Posterior cingulate gyrus (tissue), 11 donors: Measurements from ENCODE around the gene POLD1.
A peak's percentile ranks its signal among the peaks of the same experiment; 100 is the strongest.
"Not testable (repeated sequence)": the region's sequence is repeated elsewhere in the genome, so short reads cannot be mapped to it uniquely, and the experiment has no call there.

Experiments
- DNase-seq, 10 donors: peaks; one replicate each; pipeline versions ENCODE4 v3.0.0 to v3.0.0-alpha.2; 2020 to 2021; ENCODE audit warnings: mixed read lengths in 3 of 10
- intact Hi-C: fragments of 100-400 bp; cut with DNase I; formaldehyde crosslinking; loops from one replicate; pipeline ENCODE4 v1.15.1; 2023

Gene POLD1

DNA sequence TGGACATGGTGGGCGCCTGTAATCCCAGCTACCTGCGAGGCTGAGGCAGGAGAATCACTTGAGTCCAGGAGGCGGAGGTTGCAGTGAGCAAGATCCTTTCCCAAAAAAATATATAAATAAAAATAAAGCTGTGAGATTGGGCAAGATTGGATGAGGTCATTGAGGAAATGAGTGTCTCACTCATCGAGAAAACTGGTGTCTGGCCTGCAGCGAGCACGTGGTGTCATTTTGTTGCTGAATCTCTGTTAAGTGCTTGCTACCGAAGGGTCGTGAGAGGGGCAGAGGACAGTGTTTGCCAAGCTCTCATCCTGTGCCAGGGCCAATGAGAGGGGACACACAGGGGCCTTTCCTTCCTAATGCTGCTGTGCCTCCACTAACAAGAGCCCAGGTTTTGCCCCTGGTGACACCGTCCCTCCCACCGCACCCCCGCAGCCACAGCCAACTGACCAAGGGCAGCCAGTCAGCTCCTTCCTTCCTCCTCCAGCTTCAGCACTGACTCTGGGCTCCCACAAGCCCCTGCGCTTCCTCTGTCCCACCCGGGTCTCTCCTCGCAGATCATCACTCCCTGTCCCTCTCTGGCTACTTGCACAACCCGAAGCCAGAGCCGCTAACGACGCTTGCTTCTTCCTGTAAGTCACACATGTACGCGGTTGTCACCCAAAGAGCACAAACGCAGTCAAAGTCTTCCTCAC lies 3.2 kb downstream of the POLD1 start:
- DNase-seq, result peak in 6 of 10 donors; percentile 24 to 90 (median 36)
- intact Hi-C loops, result no loop called here

DNA sequence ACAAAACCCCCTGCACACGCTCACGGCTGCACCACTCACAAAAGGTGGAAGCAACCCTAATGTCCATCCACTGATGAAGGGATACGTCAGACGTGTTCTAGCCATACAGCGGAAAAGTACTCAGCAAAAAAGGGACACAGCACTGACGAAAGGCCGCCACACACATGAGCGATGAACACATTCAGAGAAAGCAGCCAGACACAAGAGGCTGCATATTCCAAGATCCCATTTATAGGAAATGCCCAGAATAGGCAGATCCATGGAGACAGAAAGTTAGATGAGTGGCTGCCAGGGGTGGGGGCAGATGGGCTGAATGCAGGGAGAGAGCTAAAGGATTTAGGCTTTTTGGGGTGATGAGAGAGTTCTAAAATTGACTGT lies 3.7 kb downstream of the POLD1 start:
- intact Hi-C loops, result no loop called here
- peak in 3 of 10 donors; percentile 20 to 53 (median 23) for DNase-seq

DNA sequence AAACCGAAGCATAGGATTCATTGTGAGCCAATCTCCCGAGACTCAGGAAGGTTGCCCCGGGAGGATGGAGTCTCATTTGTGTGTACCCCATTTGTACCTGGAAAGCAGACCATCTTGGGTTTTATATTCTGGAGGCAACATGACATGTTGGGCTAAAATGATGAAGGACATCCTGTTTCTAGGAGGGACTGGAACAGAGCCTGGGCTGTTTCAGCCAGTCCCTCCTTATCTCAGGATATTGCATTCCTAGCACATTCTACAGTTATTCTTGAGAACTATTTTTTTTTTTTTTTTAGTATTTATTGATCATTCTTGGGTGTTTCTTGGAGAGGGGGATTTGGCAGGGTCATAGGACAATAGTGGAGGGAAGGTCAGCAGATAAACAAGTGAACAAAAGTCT lies 6.1 kb downstream of the POLD1 start:
- intact Hi-C loops, result not testable (repeated sequence)

DNA sequence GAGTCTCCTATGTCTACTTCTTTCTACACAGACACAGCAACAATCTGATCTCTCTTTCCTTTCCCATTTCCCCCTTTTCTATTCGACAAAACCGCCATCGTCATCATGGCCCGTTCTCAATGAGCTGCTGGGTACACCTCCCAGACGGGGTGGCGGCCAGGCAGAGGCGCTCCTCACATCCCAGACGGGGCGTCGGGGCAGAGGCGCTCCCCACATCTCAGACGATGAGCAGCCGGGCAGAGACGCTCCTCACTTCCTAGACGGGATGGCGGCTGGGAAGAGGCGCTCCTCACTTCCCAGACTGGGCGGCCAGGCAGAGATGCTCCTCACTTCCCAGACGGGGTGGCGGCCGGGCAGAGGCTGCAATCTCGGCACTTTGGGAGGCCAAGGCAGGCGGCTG lies 6.8 kb downstream of the POLD1 start:
- intact Hi-C loops, DNase-seq: not testable (repeated sequence)

More for the DNA sequence above, 6.1 kb downstream of the POLD1 start:
- not testable (repeated sequence) for DNase-seq

DNA sequence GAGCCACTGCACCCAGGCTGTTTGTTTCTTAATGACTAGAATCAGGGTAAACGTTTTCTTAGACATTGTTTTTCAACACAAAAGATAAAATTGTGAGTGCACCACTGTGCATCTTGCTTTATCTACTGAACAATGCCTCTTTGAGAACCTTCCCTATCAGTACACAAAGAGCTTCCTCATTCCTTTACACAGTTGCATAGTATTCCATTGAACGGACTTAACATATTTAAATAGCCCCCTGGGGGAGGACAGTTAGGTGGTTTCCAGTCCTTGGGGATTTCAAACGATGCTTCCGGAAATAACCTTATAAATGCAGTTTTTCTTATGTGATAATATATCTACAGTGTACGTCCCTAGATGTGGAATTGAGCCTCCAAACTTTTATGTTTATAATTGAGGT lies 8.6 kb downstream of the POLD1 start:
- DNase-seq, result no peak
- intact Hi-C loops, result no loop called here

DNA sequence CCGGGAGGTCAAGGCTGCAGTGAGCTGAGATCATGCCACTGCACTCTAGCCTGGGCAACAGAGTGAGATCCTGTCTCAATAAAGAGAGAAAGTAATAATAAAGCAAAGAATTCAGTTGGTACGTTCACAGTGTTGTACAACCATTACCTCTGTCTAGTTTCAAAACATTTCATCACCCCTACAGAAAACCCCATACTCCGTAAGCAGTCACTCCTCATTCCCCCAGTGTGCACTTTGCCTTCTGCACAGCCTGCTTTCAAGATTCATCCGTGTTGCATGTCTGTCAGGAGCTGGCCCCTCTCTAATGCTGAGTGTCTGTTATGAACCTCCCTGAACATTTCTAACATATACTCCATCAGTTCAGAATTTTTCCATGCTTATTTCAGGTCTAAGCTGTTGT lies 9.4 kb downstream of the POLD1 start:
- intact Hi-C loops, result no loop called here
- DNase-seq, result no peak

DNA sequence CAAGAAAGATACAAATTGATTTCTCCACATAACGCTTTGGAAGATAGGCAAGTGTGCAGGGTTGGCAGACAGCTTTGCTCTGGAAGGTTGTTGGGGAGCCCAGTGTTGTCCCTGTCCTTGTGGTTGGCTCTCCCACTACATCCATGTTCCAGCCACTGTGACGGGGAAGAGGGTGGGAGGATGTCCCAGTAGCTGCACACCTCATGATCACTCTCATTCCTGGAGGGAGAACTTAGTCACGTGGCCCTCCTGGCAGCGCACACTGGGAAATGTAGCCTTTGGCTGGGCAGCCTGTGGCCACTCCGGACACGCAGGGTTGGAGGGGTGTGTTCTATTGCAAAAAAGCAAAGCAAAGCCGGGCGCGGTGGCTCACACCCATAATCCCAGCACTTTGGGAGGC lies 9.9 kb downstream of the POLD1 start:
- no peak for DNase-seq
- intact Hi-C loops, result no loop called here

DNA sequence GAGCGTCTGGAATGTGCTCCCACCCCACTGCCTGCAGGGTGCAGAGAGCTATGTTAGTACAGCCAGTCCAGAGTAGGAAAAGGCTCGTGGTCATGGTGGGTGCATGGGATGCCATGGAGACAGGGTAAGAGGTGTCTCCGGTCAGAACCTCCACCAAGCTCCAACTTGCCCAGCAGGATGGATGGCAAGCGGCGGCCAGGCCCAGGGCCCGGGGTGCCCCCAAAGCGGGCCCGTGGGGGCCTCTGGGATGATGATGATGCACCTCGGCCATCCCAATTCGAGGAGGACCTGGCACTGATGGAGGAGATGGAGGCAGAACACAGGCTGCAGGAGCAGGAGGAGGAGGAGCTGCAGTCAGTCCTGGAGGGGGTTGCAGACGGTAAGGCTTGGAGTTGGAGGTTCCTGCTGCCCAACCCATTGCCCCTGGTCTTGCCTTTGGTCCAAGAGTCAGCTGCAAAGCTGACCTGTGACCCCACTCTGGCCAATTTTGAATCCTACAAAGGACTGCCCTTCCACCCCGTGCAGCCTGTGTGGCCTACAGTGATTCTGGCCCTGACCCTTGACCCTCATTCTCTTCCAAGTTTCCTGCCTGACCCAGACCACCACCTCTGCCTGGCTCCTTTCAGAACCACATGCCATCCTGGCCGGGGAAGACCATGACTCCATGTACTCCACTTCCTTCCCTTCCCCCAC lies 14.7 kb downstream of the POLD1 start:
- intact Hi-C loops, result no loop called here
- DNase-seq, result peak in 1 of 10 donors; percentile 36

DNA sequence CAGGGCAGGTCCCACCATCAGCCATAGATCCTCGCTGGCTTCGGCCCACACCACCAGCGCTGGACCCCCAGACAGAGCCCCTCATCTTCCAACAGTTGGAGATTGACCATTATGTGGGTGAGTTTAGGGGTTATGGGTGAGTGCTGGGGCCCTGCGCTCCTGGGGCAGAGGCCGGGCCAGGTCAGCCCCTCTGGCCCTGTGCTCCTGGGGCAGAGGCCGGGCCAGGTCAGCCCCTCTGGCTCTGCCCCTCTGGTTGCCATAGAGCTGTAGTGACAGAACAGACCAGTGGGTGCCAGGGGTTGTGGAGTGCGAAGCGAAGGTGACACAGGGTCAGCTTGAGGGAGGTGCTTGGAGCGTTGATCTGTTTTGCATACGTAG lies 15.2 kb downstream of the POLD1 start:
- intact Hi-C loops, result no loop called here
- peak in 1 of 10 donors; percentile 54 for DNase-seq

DNA sequence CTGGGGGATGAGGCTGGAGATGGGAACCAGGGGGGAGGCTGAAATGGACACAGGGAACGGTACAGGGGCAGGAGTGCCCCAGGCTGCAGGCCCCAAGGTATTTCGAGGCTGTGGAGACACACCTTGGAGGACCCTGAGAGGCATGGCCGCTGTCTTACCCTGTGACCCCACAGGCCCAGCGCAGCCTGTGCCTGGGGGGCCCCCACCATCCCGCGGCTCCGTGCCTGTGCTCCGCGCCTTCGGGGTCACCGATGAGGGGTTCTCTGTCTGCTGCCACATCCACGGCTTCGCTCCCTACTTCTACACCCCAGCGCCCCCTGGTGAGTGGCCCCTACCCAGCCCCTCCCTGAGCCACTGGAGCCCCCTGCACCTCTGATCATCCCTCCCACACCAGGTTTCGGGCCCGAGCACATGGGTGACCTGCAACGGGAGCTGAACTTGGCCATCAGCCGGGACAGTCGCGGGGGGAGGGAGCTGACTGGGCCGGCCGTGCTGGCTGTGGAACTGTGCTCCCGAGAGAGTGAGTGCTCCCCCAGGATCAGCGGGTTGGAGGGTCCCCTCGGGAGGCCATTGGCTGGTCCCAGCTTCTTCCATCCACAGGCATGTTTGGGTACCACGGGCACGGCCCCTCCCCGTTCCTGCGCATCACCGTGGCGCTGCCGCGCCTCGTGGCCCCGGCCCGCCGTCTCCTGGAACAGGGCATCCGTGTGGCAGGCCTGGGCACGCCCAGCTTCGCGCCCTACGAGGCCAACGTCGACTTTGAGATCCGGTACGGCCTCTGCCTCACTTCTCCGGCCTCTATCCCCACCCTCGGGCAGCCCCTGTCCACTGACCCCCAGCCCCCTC lies 17.7 kb downstream of the POLD1 start:
- intact Hi-C loops, result no loop called here
- peak in 1 of 10 donors; percentile 79 for DNase-seq

DNA sequence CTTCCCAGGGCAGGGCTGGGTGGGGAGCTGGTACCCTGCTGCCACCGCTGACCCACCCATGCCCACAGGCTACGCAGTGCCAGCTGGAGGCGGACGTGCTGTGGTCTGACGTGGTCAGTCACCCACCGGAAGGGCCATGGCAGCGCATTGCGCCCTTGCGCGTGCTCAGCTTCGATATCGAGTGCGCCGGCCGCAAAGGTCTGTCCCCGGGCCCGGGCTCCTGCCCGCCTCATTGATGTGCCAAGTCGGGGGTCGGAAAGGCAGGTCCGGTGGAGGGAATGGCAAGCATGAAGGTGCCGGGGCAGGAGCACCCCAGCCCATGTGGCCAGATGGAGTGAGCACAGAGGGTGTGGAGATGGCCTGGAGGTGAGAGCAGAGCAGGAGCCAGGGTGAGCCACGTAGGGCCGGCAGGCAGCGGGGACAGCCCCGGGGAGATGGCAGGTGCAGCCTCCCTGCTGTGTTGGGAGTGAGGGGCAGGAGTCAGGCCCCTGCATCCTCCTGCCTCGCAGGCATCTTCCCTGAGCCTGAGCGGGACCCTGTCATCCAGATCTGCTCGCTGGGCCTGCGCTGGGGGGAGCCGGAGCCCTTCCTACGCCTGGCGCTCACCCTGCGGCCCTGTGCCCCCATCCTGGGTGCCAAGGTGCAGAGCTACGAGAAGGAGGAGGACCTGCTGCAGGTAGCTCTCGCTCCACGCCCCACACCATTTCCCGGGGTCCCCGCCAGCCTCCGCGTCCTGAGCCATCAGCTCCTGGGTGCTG lies 18.6 kb downstream of the POLD1 start:
- DNase-seq, result peak in 2 of 10 donors; percentile 54 to 56

DNA sequence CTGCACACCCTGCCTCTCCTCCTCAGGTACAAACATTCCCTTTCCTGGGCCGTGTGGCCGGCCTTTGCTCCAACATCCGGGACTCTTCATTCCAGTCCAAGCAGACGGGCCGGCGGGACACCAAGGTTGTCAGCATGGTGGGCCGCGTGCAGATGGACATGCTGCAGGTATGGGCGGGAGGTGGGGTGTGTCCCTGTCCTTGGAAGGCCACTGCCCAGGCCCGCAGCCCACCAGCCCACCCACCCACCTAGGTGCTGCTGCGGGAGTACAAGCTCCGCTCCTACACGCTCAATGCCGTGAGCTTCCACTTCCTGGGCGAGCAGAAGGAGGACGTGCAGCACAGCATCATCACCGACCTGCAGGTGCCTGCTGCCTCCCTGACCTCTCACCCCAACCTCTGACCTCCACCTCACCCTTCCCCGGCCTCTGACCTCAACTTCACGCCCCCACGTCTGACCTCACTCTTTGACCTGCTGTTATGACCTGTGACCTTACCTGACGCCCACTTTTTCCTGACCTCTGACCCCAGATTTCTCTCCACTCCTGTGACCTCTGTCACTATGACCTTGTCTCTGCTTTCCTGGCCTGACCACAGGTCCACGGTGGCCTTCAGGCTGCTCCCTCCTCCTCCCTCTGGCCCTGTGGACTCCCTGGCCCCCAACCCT lies 22.1 kb downstream of the POLD1 start:
- no peak for DNase-seq
- intact Hi-C loops, result no loop called here

More for the DNA sequence above, 18.6 kb downstream of the POLD1 start:
- intact Hi-C loops, result no loop called here

DNA sequence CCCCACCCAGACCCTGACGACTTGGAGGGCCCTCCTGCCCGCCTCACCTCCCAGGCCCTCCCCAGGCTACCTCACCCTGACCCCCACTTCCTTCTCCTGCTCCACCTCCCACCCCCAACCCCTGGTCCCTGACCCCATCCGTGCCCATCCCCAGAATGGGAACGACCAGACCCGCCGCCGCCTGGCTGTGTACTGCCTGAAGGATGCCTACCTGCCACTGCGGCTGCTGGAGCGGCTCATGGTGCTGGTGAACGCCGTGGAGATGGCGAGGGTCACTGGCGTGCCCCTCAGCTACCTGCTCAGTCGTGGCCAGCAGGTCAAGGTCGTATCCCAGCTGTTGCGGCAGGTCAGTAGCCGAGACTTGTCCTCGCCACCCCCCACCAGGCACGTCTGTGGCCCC lies 22.7 kb downstream of the POLD1 start:
- DNase-seq, result no peak
- intact Hi-C loops, result no loop called here

DNA sequence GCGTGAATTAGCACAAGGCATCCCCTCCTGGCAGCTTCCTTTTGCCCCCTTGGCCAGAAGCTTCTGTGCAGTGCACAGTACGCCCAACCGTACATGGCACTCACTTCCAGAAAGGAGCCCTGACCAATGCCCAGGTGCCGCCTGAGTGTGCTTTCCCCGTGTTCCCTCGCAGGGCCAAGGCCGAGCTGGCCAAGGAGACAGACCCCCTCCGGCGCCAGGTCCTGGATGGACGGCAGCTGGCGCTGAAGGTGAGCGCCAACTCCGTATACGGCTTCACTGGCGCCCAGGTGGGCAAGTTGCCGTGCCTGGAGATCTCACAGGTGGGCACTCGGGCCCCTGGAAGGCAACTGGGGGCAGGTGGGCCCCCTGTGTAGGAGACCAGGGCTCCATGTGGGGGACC lies 25.2 kb downstream of the POLD1 start:
- DNase-seq, result no peak
- intact Hi-C loops, result no loop called here

DNA sequence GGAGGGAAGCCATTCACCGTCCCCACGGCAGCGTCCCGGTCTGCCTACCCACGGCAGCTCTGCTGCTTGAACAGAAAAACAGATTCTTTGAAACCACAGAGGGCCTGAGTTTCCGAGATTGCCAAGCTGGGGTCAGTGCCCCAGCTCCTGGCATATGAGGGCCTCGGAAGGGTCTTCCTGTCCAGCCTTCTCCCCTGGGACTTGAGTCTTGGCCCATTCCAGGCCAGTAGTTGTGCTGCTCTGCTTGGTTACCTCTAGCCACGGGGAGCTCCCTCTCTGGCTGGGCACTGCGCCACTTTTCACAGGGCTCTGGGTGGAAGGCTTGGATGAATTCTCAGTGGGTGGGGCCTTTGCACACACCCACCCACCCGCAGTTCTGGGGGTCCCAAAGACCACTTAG lies 26.0 kb downstream of the POLD1 start:
- intact Hi-C loops, result no loop called here

DNA sequence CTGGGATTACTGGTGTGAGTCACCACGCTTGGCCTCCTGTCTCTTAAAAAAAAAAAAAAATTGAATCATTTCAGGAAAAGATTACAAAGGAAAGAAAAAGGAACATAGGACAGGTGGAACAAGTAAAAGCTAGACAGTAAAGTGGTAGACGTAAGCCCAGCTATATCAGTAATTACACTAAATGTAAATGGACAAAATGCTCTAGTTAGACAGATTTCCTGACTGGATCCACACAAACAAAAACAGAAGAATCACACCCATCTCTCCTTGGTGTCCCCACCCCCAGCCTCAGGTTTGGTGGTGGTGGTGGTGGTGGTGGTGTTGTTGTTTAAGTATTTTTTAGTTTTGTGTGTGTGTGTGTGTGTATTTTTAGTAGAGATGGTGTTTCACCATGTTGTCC lies 28.3 kb downstream of the POLD1 start:
- intact Hi-C loops, result no loop called here
- no peak for DNase-seq

More for the DNA sequence above, 26.0 kb downstream of the POLD1 start:
- no peak for DNase-seq

DNA sequence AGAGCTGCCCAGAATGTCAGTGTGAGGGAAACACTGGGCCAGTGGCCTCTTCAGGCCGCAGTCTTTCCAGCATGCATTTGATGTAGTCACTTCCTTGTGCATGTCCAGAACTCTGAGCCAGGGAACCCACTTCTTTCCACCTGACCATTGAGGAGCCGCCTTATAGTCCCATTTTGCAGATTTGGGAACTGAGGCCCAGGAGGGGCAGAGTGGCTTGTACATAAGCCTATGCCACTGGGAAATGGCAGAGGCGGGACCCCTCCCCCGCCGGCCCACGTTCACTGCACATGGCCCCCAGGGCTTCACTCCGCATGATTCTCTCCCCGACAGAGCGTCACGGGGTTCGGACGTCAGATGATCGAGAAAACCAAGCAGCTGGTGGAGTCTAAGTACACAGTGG lies 28.9 kb downstream of the POLD1 start:
- intact Hi-C loops, result no loop called here
- no peak for DNase-seq

DNA sequence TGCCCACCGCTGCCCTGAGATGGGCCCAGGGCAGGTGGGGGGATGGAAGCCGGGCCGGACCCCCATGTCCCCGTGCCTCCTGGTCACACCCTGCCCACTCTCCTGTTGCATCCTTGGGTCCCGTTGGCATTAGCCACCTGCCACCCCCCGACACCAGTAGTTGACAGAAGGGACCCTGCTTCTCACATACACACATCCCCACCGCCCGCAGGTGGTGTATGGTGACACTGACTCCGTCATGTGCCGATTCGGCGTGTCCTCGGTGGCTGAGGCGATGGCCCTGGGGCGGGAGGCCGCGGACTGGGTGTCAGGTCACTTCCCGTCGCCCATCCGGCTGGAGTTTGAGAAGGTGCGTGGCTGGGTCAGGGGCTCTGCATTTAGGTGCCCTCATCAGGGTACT lies 29.4 kb downstream of the POLD1 start:
- intact Hi-C loops, result no loop called here
- DNase-seq, result no peak

DNA sequence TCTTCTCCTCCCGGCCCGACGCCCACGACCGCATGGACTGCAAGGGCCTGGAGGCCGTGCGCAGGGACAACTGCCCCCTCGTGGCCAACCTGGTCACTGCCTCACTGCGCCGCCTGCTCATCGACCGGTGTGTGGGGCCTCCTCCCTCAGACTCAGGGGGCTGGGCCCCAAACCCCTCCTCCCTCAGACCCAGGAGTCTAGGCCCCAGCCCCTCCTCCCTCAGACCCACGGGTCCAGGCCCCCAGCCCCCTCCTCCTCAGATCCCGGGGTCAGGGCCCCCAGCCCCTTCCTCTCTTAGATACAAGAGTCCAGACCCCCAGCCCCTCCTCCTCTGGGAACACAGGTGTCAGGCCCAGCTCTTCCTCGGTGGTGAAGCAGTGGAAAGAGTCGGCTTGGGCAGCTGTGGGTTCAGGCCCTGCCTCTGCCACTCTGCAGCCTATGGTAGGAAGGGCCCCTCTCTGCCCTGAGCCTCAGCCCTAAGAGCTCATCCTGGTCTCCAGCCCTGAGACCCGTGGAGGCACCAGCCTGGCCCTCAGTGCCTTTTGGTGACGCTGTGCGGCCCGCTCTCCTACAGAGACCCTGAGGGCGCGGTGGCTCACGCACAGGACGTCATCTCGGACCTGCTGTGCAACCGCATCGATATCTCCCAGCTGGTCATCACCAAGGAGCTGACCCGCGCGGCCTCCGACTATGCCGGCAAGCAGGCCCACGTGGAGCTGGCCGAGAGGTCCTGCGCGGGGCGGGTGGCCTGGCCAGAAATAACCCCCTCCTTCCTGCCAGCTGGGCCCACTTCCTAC lies 30.9 kb downstream of the POLD1 start:
- peak; percentile 40 to 95 (median 70) for DNase-seq
- intact Hi-C loops, result no loop called here
